GM06990 (cell line): ENCODE data around the gene ME1.

Experiments
- DNase-seq: peaks from one replicate; pipeline ENCODE4 v3.0.0-alpha.2; 2011; ENCODE audit not compliant: insufficient read length; ENCODE audit errors: extremely low read depth
- H3K27me3 ChIP-seq: replicated peaks from 2 replicates; pipeline ENCODE4 v1.6.0; 2011; ENCODE audit warnings: low read length; ENCODE audit not compliant: control insufficient read depth, insufficient read depth
- H3K36me3 ChIP-seq: 2 replicates; pipeline ENCODE4 v1.5.1; 2011; ENCODE audit warnings: low read length; ENCODE audit not compliant: control insufficient read depth, insufficient read depth
- H3K4me3 ChIP-seq: replicated peaks from 2 replicates; pipeline ENCODE4 v1.5.1; 2011; ENCODE audit warnings: low read depth, mild to moderate bottlenecking, control low read depth, low read length
- CTCF ChIP-seq: IDR thresholded peaks from 2 replicates; pipeline ENCODE4 v1.5.1; 2011; ENCODE audit warnings: low read length, control low read depth, mild to moderate bottlenecking, inconsistent platforms; ENCODE audit not compliant: insufficient read depth, poor library complexity, severe bottlenecking

Gene ME1

GRCh38 chr6:83472767-83473166 lies 41.9 kb upstream of the ME1 start:
- no peaks in the 10 kb centered on the region for H3K36me3 ChIP-seq
- DNase-seq = no peak
- H3K27me3 ChIP-seq = no peaks in the 10 kb centered on the region
- no peak for TF ChIP-seq CTCF
- no peak overlapping the region for H3K4me3 ChIP-seq

- Histone ChIP-seq H3K4me3 (no peak overlapping the region), H3K36me3 (no peaks in the 10 kb centered on the region), H3K27me3 (no peaks in the 10 kb centered on the region)
- TF ChIP-seq CTCF = no peak
- DNase-seq = no peak
Observed at GRCh38 chr6:83470587-83470986, 39.7 kb upstream of the ME1 start.

- H3K27me3 ChIP-seq = no peaks in the 10 kb centered on the region
- no peak for TF ChIP-seq CTCF
- no peak for DNase-seq
- no peak overlapping the region for H3K4me3 ChIP-seq
- no peaks in the 10 kb centered on the region for H3K36me3 ChIP-seq
Observed at GRCh38 chr6:83470001-83470400, 39.1 kb upstream of the ME1 start.

GRCh38 chr6:83467620-83468036 lies 36.8 kb upstream of the ME1 start:
- no peaks in the 10 kb centered on the region for H3K27me3 ChIP-seq
- no peaks in the 10 kb centered on the region for H3K36me3 ChIP-seq
- no peak for TF ChIP-seq CTCF
- DNase-seq = no peak
- no peak overlapping the region for H3K4me3 ChIP-seq

GRCh38 chr6:83466328-83466727 lies 35.5 kb upstream of the ME1 start:
- H3K36me3 ChIP-seq = no peaks in the 10 kb centered on the region
- no peak for DNase-seq
- TF ChIP-seq CTCF = no peak
- no peaks in the 10 kb centered on the region for H3K27me3 ChIP-seq
- no peak overlapping the region for H3K4me3 ChIP-seq

- no peak for TF ChIP-seq CTCF
- Histone ChIP-seq H3K27me3 (no peaks in the 10 kb centered on the region), H3K36me3 (no peaks in the 10 kb centered on the region), H3K4me3 (no peak overlapping the region)
- DNase-seq = no peak
Observed at GRCh38 chr6:83464381-83465140, 33.7 kb upstream of the ME1 start.
